Measurements from ENCODE around the gene GFPT1. TPM values are rescaled to one million over a fixed set of nuclear protein-coding genes. Genes with fewer than 3 reads are reported as not detected.

The GFPT1 gene
- polyA plus RNA-seq, 1 donor (not counting 4 experiments of a cell fraction or from before 2014, with no cell fraction given): 12.9 TPM

DNA sequence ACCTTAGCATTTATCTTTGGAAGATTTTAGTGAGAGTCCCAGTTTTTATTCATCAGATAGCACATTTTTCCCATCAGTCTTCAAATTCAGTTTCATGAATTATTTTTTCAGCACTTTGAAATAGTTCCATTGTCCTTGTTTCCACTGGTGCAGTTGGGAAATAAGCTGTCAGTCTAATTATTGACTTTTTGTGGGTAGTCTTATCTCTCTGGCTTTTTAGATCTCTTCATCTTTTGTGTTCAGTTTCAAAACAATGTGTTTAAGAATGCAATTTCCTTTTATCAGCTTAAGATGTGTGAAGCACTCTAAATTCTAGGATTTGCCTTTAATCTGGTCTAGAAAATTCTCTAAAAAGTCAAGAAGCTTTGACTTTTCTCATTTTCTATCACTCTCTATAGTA, 70.5 kb downstream of the GFPT1 start:
- dilution Hi-C loops (cut with MboI; ENCODE audit: extremely low pct_ligation_motif_present, low sequenced_read_pairs): loop anchor here (10.0 kb wide), 1 partner anchor 292 kb away; no protein-coding TSS in a partner anchor
- no peaks in the 10 kb centered on the region for H3K9me3 ChIP-seq (ENCODE audit: control insufficient read depth, low read depth, low read length)

DNA sequence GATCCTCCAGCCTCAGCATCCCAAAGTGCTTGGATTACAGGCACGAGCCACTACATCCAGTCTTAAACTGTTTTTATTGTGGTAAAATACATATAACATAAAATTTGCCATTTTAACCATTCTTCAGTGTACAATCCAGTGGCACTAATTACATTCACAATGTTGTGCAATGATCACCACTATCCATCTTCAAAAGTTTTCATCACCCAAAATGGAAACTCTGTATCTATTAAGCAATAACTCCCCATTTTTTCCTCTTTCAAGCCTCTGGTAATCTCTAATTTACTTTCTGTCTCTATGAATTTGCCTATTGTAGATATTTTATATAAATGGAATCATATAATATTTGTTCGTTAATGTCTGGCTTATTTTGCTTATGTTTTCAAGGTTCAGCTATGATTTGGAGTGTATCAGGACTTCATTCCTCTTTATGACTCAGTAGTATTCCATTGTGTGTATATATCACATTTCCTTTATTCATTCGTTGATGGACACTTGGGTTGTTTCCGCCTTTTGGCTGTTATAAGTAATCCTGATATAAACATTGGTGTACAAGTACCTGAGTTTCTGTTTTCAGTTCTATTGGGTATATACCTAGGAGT, 71.8 kb downstream of the GFPT1 start:
- Histone ChIP-seq H3K36me3 (ENCODE audit: control insufficient read depth in 2 of 2, extremely low read depth in 1 of 2, insufficient read depth in 2 of 2, low read length in 2 of 2) (no peaks in the 10 kb centered on the region), H3K27ac (ENCODE audit: control insufficient read depth, insufficient read depth, low read length) (no peak overlapping the region), H3K9me1 (ENCODE audit: control insufficient read depth, extremely low read depth, insufficient read depth, low read length) (no peaks in the 10 kb centered on the region), H4K20me1 (ENCODE audit: control insufficient read depth, extremely low read depth, insufficient read depth, low read length) (no peaks in the 10 kb centered on the region), H3K4me1 (ENCODE audit: control insufficient read depth, extremely low read depth, insufficient read depth, low read length) (peaks cover 5% of the 10 kb centered on the region), H3K79me2 (ENCODE audit: control insufficient read depth, insufficient read depth, low read length) (no peaks in the 10 kb centered on the region), H3K9ac (ENCODE audit: control insufficient read depth, extremely low read depth, insufficient read depth, low read length) (no peak overlapping the region), H3K4me3 (ENCODE audit: control insufficient read depth in 2 of 3, extremely low read depth in 1 of 3, insufficient read depth in 2 of 3, low read depth in 1 of 3, low read length in 3 of 3) (no peak overlapping the region), H3K27me3 (ENCODE audit: control insufficient read depth, extremely low read depth, insufficient read depth, low read length) (no peaks in the 10 kb centered on the region), H3K4me2 (ENCODE audit: control insufficient read depth, extremely low read depth, insufficient read depth, low read depth, low read length) (no peak overlapping the region), H3K9me3 (ENCODE audit: control insufficient read depth, low read depth, low read length) (no peaks in the 10 kb centered on the region), H2AFZ (ENCODE audit: control insufficient read depth, low read length) (no peak overlapping the region)
- dilution Hi-C loops (cut with MboI; ENCODE audit: extremely low pct_ligation_motif_present, low sequenced_read_pairs): loop anchor here (10.0 kb wide), 1 partner anchor 290 kb away; no protein-coding TSS in a partner anchor
- TF ChIP-seq EZH2 (IDR thresholded peaks at IDR 0.05; ENCODE audit: low read length): no peak
- TF ChIP-seq, protein P1, sequence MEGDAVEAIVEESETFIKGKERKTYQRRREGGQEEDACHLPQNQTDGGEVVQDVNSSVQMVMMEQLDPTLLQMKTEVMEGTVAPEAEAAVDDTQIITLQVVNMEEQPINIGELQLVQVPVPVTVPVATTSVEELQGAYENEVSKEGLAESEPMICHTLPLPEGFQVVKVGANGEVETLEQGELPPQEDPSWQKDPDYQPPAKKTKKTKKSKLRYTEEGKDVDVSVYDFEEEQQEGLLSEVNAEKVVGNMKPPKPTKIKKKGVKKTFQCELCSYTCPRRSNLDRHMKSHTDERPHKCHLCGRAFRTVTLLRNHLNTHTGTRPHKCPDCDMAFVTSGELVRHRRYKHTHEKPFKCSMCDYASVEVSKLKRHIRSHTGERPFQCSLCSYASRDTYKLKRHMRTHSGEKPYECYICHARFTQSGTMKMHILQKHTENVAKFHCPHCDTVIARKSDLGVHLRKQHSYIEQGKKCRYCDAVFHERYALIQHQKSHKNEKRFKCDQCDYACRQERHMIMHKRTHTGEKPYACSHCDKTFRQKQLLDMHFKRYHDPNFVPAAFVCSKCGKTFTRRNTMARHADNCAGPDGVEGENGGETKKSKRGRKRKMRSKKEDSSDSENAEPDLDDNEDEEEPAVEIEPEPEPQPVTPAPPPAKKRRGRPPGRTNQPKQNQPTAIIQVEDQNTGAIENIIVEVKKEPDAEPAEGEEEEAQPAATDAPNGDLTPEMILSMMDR (optimal IDR thresholded peaks at IDR 0.05 in 1 of 3, IDR thresholded peaks at IDR 0.05 in 1 of 3, conservative IDR thresholded peaks at IDR 0.05 in 1 of 3; ENCODE audit: extremely low read depth in 1 of 3, insufficient read depth in 2 of 3, low read length in 3 of 3): no peak
- FAIRE-seq (no peak), DNase-seq (ENCODE audit: low read depth, low spot score) (no peak)

More for the DNA sequence above, 70.5 kb downstream of the GFPT1 start:
- Histone ChIP-seq H3K9ac (ENCODE audit: control insufficient read depth, extremely low read depth, insufficient read depth, low read length) (no peak overlapping the region), H3K79me2 (ENCODE audit: control insufficient read depth, insufficient read depth, low read length) (no peaks in the 10 kb centered on the region), H3K27ac (ENCODE audit: control insufficient read depth, insufficient read depth, low read length) (no peak overlapping the region), H3K4me1 (ENCODE audit: control insufficient read depth, extremely low read depth, insufficient read depth, low read length) (peaks cover 10% of the 10 kb centered on the region), H3K4me2 (ENCODE audit: control insufficient read depth, extremely low read depth, insufficient read depth, low read depth, low read length) (no peak overlapping the region), H3K36me3 (ENCODE audit: control insufficient read depth in 2 of 2, extremely low read depth in 1 of 2, insufficient read depth in 2 of 2, low read length in 2 of 2) (no peaks in the 10 kb centered on the region), H3K4me3 (ENCODE audit: control insufficient read depth in 2 of 3, extremely low read depth in 1 of 3, insufficient read depth in 2 of 3, low read depth in 1 of 3, low read length in 3 of 3) (no peak overlapping the region), H4K20me1 (ENCODE audit: control insufficient read depth, extremely low read depth, insufficient read depth, low read length) (no peaks in the 10 kb centered on the region), H2AFZ (ENCODE audit: control insufficient read depth, low read length) (no peak overlapping the region), H3K27me3 (ENCODE audit: control insufficient read depth, extremely low read depth, insufficient read depth, low read length) (no peaks in the 10 kb centered on the region), H3K9me1 (ENCODE audit: control insufficient read depth, extremely low read depth, insufficient read depth, low read length) (no peaks in the 10 kb centered on the region)
- no peak for FAIRE-seq
- no peak for TF ChIP-seq EZH2 (IDR thresholded peaks at IDR 0.05; ENCODE audit: low read length)
- TF ChIP-seq, protein P1 (optimal IDR thresholded peaks at IDR 0.05 in 1 of 3, IDR thresholded peaks at IDR 0.05 in 1 of 3, conservative IDR thresholded peaks at IDR 0.05 in 1 of 3; ENCODE audit: extremely low read depth in 1 of 3, insufficient read depth in 2 of 3, low read length in 3 of 3): no peak
- no peak for DNase-seq (ENCODE audit: low read depth, low spot score)

All from keratinocyte (primary cell).